Caki2 (cell line): ENCODE measurements around the gene PPP2R3B. TPM values are rescaled to one million over a fixed set of nuclear protein-coding genes. Genes with fewer than 3 reads are reported as not detected.

Experiments
- DNase-seq: peaks from one replicate; pipeline ENCODE4 v3.0.0-alpha.2; 2015; ENCODE audit warnings: low read depth
- in situ Hi-C: cut with HindIII; loops from 2 replicates; pipeline ENCODE4 v1.10.0; 2016; ENCODE audit warnings: low sequenced_read_pairs, low pct_unique_long_range_greater_than_20kb, mixed read lengths
- total RNA-seq: library from RNA; depleted of rRNA; stranded (reverse); fragments of >200 nt; shearing (Covaris generic); gene quantifications from 2 replicates; pipeline ENCODE4 v1.2.3, GENCODE V29; 2014; ENCODE audit warnings: low replicate concordance; rRNA removed

Gene PPP2R3B
- total RNA-seq, 1 experiment from 2014 or later: 16.3 TPM

DNA sequence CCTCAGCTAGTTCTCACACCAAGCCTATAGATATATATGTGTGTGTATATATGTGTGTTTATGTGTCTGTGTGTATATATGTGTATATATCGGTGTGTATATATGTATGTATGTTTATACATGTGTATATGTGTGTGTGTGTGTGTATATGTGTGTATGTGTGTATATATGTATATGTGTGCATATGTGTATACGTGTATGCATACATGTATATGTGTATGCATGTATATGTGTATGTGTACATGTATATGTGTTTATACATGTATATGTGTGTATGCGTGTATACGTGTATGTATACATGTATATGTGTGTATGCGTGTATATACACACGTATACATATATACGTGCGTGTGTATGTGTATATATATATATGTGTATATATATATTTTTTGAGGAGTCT lies 86.4 kb downstream of the PPP2R3B start:
- in situ Hi-C loops: no loop called here
- no peak for DNase-seq

DNA sequence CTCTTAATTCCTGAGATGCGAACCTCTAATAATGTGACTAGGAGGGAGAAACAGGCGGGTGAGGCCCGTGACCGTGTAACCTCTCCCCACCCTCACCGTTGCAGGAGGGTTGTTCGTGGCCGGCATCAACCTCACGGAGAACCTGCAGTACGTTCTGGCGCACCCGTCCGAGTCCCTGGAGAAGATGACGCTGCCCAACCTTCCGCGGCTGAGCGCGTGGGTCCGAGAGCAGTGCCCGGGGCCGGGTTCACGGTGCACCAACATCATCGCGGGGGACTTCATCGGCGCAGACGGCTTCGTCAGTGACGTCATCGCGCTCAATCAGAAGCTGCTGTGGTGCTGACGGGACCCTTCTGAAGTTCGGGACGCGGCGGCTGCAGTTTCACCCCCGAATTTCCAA lies 87.7 kb downstream of the PPP2R3B start:
- DNase-seq: no peak
- in situ Hi-C loops: no loop called here

DNA sequence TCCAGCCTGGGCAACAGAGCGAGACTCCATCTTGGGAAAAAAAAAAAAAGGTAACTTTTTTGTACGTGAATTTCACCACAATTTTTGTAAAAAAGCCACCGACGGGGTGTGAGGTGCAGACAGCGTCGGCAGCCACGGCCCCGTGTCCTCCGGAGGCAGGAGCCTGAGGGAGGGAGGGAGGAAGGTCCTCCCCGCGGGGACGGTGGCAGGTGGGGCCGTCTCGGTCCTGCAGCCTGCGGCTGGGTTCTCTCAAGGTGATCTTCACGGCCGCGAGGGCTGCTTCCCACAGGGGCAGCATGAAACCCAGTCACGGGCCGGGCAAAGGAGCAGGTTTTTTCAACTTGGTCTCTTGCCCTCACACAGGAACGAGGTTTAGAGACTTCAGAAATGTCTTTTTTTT lies 91.6 kb downstream of the PPP2R3B start:
- no peak for DNase-seq
- in situ Hi-C loops: no loop called here

DNA sequence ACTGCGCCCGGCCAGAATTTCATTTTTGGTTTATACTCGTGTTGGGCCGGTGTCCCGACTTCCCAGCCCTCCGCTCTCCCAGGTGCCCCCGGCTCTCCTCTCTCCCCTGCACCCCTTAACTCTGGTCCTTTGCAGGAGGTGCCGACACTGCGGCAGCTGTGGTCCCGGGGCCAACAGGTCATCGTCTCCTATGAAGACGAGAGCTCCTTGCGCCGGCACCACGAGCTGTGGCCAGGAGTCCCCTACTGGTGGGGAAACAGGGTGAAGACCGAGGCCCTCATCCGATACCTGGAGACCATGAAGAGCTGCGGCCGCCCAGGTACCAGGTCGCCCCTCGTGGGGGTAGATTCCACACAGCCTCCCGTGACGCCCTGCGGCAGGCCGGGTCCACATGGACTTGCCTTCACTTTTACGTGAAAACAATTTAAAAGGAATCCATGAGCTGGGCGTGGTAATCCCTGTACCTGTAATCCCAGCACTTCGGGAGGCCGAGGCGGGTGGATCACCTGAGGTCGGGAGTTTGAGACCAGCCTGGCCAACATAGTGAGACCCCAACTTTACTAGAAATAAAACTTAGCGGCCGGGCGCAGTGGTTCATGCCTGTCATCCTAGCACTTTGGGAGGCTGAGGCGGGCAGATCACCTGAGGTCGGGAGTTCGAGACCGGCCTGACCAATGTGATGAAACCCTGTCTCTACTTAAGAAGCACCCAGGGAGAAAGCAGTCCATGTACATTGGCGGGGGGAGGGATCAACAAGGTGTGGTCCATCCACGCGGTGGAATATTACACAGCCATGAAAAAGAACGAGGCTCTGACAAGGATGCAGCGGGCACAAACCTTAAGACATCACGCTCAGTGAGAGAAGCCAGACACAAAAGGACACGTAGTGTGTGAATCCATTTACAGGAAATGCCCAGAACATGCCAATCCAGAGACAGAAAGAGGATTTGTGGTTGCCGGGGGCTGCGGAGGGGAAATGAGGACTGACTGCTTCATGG lies 93.5 kb downstream of the PPP2R3B start:
- no peak for DNase-seq
- in situ Hi-C loops: no loop called here

DNA sequence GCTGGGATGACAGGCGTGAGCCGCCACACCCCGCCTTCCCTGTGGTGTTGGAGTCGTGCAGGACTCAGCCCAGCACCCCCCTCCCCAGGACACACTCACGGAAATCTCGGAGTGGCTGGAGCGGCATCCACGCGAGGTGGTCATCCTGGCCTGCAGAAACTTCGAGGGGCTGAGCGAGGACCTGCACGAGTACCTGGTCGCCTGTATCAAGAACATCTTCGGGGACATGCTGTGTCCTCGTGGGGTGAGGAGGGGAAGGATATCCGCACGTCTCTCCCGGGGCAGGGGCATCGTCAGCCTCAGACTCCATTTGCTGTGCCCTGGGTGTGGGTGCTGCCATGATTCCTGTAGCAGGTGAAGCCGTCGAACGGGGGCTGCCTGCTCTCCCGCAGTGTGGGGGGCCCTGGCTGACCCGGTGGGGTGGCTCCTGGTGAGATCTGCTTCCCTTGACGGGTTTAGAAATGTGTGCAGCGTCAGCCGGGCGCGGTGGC lies 95.3 kb downstream of the PPP2R3B start:
- in situ Hi-C loops: no loop called here
- no peak for DNase-seq

DNA sequence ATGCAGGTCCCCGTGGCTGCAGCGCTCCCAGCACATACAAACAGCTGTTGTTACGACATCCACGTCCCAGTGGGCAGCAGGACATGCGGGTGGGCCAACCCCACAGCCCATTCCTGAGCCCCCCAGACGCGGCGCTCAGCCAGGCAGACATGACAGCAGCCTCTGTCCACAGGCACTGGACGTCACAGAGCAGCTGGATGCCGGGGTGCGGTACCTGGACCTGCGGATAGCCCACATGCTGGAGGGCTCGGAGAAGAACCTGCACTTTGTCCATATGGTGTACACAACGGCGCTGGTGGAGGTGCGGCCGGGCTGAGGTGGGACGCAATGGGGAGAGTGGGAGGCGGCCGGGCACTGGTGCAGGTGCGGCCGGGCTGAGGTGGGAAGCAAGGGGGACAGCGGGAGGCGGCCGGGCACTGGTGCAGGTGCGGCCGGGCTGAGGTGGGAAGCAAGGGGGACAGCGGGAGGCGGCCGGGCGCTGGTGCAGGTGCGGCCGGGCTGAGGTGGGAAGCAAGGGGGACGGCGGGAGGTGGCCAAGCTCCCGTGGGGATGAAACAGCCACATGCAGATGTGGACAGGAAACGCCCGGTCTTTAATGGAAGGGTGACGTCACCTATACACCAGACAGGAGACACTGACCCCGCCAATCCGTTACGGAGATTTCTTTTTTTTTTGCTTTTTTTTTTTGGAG lies 96.1 kb downstream of the PPP2R3B start:
- in situ Hi-C loops: no loop called here

DNA sequence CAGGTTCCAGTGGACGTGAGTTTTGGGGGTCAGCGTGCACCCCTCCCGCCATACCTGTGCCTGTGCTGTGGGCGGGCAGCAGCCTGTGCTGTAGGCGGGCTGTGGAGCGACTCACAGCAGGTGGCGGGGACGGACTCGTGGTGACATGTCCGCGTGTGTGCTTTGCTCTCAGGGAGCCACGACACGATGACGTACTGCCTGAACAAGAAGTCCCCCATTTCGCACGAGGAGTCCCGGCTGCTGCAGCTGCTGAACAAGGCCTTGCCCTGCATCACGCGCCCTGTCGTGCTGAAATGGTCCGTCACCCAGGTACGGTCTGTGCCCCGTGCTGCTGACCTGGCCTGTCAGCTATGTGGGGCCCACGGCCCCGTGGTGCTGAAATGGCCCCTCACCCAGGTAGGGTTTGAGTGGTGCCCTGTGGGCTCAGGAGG lies 98.1 kb downstream of the PPP2R3B start:
- no peak for DNase-seq
- in situ Hi-C loops: no loop called here

More for the DNA sequence above, 96.1 kb downstream of the PPP2R3B start:
- no peak for DNase-seq

DNA sequence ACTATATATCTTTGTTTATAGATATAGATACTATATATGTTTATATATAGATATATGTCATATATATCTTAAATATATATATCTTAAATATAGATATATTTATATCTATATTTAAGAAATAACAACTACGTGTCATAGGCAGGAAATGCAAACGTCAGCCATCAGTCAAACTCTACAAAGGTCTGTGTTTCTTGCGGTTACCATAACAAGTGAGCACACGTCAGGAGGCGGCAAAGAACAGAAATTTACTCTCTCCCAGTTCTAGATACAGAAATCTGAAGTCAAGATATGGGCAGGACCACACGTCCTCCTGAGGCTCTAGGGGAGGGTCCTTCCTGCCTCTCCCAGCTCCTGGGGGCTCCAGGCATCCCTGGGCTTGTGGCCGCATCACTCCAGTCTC lies 99.0 kb downstream of the PPP2R3B start:
- no peak for DNase-seq
- in situ Hi-C loops: no loop called here

DNA sequence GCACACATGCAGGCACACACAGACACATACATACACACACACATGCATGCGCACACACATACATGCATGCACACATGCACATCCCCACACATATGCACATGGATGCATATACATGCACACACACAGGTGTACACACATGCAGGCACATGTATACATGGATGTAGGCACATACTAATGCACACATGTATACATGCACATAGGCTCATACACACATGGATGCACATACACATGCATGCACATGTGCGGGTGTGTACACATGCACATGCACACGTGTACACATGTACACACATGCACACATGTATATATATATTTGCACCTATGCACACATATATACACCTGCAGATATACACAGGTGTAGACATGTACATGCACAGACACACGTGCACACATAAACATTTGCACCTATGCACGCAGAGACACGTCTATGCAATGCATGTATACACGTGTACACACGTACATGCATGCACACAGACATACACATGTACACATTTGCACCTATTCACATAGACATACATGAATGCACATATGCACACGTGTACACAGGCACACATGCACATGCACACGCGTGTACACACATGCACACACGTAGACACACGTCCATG lies 101.5 kb downstream of the PPP2R3B start:
- in situ Hi-C loops: no loop called here
- DNase-seq: no peak

Other genes starting within 250 kb of the PPP2R3B start
- 1.9 and 2.0 TPM in 2 replicates for gene PLCXD1, start 105.5 kb downstream of the PPP2R3B start, total RNA-seq
- 32.1 and 37.2 TPM in 2 replicates for gene GTPBP6, start 68.1 kb downstream of the PPP2R3B start, total RNA-seq
- not detected in 2 replicates for gene SHOX, start 243.9 kb upstream of the PPP2R3B start, total RNA-seq